ENCODE measurements around the gene CD99.

Gene CD99

DNA sequence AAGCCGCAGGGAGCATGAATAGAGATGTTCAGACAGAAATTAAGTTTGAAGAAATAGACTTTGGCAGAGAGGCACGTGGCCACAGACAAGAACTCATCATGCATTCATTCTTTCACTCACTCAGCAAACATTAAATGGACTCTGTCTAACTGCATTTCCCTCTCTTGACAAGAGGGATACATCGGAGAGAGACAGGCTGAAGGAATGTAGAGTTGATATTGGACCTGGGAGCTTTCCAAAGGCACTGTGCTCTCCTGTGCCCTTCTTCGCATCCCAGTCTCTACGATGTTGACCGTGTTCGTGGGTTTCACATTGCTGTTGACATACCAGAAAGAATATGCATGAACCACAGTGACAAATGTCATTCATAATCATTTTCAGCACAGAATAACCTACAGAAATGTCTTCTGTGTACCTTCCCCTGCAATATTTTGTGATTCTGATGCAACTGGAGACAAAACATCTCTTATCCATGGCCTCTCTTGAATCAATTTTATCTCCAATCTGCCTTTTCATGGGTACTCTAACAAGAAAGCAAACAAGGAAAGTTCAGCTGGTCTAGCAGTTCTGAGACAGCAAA lies 34.7 kb upstream of the CD99 start:
- Histone ChIP-seq H3K36me3 (ENCODE audit: control insufficient read depth, insufficient read depth, low read length) (peaks cover 3% of the 10 kb centered on the region), H3K4me3 (ENCODE audit: extremely low read depth, insufficient read depth, low read length, poor library complexity, severe bottlenecking) (no peak overlapping the region), H3K9me3 (ENCODE audit: control insufficient read depth, low read length) (no peaks in the 10 kb centered on the region), H3K4me1 (ENCODE audit: control insufficient read depth, insufficient read depth, low read length, poor library complexity, severe bottlenecking) (no peaks in the 10 kb centered on the region), H3K27ac (ENCODE audit: low read depth, low read length, severe bottlenecking) (no peak overlapping the region)
- WGBS, 2 experiments (ENCODE audit: insufficient coverage in 2 of 2) = 97 to 98% methylated on average over 5 to 6 of the region's 7 CpGs

DNA sequence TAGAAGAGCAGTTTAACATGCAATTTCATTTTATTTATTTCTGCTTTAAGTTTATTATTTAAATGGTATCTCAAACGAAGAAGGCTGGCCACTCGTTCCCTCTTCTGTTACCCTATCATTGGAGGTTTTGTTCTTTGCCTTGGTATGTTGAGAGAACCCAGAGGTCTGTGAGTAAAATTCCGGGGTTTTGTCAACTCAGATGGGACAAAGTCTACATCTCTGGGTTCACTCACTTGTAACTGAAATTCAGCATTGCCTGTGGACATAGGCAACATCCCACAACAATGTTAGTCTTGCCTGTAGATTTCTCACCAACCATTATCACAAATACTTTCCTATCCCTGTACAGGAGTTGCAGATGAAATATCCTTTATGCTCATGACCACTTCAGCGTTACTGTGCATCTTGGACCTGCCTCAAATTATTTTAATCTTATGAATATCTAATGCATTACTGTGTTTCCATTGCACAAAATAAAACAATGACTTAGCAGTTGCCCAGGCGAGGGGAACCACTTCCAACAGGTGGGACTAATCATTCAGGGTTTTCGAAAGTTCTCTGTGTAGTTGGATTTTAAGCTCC lies 33.5 kb upstream of the CD99 start:
- H3K4me3 ChIP-seq (ENCODE audit: extremely low read depth, insufficient read depth, low read length, poor library complexity, severe bottlenecking) = no peak overlapping the region
- WGBS, 2 experiments (ENCODE audit: insufficient coverage in 2 of 2) = 93 to 100% methylated on average over 1 to 2 of the region's 6 CpGs
- H3K27ac ChIP-seq (ENCODE audit: low read depth, low read length, severe bottlenecking) = no peak overlapping the region
- no peaks in the 10 kb centered on the region for H3K4me1 ChIP-seq (ENCODE audit: control insufficient read depth, insufficient read depth, low read length, poor library complexity, severe bottlenecking)
- no peaks in the 10 kb centered on the region for H3K9me3 ChIP-seq (ENCODE audit: control insufficient read depth, low read length)
- H3K36me3 ChIP-seq (ENCODE audit: control insufficient read depth, insufficient read depth, low read length) = no peaks in the 10 kb centered on the region

DNA sequence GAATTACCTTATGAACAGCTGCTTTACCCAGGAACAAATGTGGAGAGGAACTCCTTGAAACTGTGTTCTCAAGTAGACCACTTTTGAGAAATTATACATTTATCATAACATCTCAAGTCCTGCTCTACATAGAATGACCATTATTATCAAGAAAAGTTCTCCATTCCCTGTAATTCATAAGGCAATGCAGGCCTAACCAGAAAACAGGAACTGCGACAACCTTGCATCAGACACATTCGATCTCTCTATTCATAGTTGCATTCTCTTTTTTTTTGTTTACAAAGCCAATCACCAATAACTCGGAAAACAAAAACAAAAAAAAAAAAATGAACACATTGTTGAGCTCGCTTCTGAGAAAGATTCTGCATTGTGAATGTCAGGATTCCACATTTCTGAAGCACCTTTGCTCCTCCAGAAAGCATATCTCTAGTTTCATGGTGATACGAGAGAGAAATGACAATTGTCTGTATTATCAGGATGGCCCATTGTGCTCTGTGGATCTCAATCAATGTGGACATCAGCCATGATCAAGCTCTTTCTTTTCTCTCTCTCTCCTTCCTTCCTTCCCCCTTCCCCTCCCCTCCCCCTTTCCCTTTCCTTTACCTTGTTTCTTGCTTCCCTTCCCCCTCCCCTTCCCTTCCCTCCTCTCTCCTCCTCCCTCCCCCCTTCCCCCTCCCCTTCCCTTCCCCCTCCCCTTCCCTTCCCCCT lies 32.4 kb upstream of the CD99 start:
- WGBS, 2 experiments (ENCODE audit: insufficient coverage in 2 of 2) = 83 to 100% methylated on average over 2 of the region's 5 CpGs
- H3K36me3 ChIP-seq (ENCODE audit: control insufficient read depth, insufficient read depth, low read length) = no peaks in the 10 kb centered on the region
- H3K27ac ChIP-seq (ENCODE audit: low read depth, low read length, severe bottlenecking) = no peak overlapping the region
- H3K4me3 ChIP-seq (ENCODE audit: extremely low read depth, insufficient read depth, low read length, poor library complexity, severe bottlenecking) = no peak overlapping the region
- H3K9me3 ChIP-seq (ENCODE audit: control insufficient read depth, low read length) = no peaks in the 10 kb centered on the region
- H3K4me1 ChIP-seq (ENCODE audit: control insufficient read depth, insufficient read depth, low read length, poor library complexity, severe bottlenecking) = no peaks in the 10 kb centered on the region

DNA sequence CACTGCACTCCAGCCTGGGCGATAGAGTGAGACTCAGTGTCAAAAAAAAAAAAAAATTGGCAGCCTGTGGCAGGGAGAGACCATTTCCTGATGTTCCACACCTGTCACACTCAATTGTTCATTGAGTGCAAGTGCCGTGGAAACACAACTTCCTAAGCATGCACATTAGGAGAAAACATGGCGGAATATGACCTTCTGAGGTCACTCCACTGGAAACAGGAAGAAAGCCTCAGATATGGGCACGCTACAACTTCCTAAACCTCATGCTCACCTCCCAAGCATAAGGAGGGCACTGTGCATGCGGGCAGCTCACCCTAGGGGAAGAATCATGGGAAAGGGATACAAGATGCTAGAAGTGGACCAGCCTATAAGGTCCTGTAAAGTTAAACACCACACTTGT lies 28.5 kb upstream of the CD99 start:
- no peak overlapping the region for H3K4me3 ChIP-seq (ENCODE audit: extremely low read depth, insufficient read depth, low read length, poor library complexity, severe bottlenecking)
- no peaks in the 10 kb centered on the region for H3K9me3 ChIP-seq (ENCODE audit: control insufficient read depth, low read length)
- no peaks in the 10 kb centered on the region for H3K36me3 ChIP-seq (ENCODE audit: control insufficient read depth, insufficient read depth, low read length)
- WGBS, 2 experiments (ENCODE audit: insufficient coverage in 2 of 2) = 94 to 100% methylated on average over 3 to 4 of the region's 5 CpGs
- no peak overlapping the region for H3K27ac ChIP-seq (ENCODE audit: low read depth, low read length, severe bottlenecking)
- H3K4me1 ChIP-seq (ENCODE audit: control insufficient read depth, insufficient read depth, low read length, poor library complexity, severe bottlenecking) = no peaks in the 10 kb centered on the region

DNA sequence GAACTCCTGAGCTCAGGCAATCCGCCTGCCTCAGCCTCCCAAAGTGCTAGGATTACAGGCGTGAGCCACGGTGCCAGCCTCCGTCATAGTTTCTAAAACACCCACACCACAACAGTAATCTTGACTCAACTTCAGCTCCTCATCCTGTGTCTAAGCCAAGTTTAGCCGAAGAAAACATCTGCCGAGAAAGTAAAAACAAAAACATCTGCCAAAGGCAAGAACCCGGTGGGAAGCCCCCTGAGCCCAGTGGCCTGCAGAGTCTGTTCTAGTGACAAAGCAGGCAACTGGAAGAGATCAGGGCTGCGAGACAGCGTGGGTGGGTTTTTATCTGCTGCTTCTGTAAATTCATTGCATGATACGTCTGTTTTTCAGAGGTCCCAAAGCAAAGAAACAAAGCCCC lies 26.6 kb upstream of the CD99 start:
- 63 to 78% methylated on average over 6 to 9 of the region's 10 CpGs for WGBS, 2 experiments (ENCODE audit: insufficient coverage in 2 of 2)
- Histone ChIP-seq H3K27ac (ENCODE audit: low read depth, low read length, severe bottlenecking) (peak overlapping the region; percentile 57), H3K9me3 (ENCODE audit: control insufficient read depth, low read length) (no peaks in the 10 kb centered on the region), H3K4me3 (ENCODE audit: extremely low read depth, insufficient read depth, low read length, poor library complexity, severe bottlenecking) (no peak overlapping the region), H3K36me3 (ENCODE audit: control insufficient read depth, insufficient read depth, low read length) (no peaks in the 10 kb centered on the region), H3K4me1 (ENCODE audit: control insufficient read depth, insufficient read depth, low read length, poor library complexity, severe bottlenecking) (no peaks in the 10 kb centered on the region)

DNA sequence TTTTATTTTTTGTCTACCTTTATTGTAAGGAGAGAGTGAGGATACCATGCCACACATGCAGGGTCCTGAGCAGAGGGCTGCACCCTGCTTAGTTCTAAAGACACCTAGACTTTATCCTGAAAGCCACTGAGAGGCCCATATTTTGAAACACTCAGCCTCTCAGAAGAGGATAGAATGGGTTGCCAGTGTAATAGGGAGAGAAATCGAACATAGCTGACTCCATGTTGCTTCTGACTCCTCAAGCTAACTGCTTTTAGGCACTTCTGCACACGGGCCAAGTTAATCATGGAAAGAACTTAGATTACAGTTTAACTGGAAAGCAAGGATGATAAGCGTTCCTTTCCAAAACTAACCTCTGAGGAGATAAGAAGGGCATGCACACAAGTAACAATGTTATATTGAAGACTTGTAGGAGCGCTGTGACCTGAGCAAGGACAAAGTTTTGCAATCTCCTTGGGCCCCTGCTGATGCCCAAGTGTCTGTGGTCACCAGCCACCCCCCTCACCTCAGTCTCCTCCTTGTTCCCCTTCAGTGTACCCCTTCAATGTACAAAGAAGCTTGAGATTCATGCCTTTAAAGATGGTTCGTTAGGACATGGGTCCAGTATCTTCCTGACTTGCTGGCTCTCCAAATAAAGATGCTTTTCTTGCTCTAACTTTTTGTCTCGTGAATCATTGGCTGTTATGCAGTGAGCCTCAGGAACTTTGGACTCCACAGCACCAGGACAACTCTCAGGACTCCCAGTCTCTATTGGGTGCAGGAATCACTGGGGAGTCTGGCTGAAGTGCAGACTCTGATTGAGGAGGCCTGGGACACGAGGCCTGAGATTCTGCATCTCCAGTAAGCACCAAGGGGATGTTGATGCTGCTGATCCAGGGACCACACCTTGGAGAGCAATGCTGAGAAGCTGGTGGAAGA lies 25.4 kb upstream of the CD99 start:
- 94 to 95% methylated on average over 3 to 5 of the region's 7 CpGs for WGBS, 2 experiments (ENCODE audit: insufficient coverage in 2 of 2)
- Histone ChIP-seq H3K4me3 (ENCODE audit: extremely low read depth, insufficient read depth, low read length, poor library complexity, severe bottlenecking) (no peak overlapping the region), H3K36me3 (ENCODE audit: control insufficient read depth, insufficient read depth, low read length) (no peaks in the 10 kb centered on the region), H3K9me3 (ENCODE audit: control insufficient read depth, low read length) (no peaks in the 10 kb centered on the region), H3K27ac (ENCODE audit: low read depth, low read length, severe bottlenecking) (no peak overlapping the region), H3K4me1 (ENCODE audit: control insufficient read depth, insufficient read depth, low read length, poor library complexity, severe bottlenecking) (no peaks in the 10 kb centered on the region)

DNA sequence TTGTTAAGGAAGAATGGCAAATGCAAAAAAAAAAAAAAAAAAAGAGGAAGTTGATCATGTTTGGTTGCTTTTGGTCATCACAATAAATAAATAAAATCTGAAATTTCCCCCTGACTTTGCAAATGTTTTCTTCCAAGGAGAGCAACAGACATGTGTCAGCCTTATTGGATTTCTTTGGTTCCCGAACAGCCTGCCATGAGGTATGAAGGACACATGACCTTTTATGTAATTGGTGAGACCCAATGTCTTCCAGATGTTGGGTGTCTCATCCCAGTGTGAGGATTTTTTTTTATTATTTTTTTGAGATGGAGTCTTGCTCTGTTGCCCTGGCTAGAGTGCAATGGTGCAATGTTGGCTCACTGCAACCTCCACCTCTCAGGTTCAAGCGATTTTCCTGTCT lies 24.6 kb upstream of the CD99 start:
- Histone ChIP-seq H3K9me3 (ENCODE audit: control insufficient read depth, low read length) (no peaks in the 10 kb centered on the region), H3K4me1 (ENCODE audit: control insufficient read depth, insufficient read depth, low read length, poor library complexity, severe bottlenecking) (no peaks in the 10 kb centered on the region)
- WGBS, 2 experiments (ENCODE audit: insufficient coverage in 2 of 2) = 95% methylated on average over 2 of the region's 2 CpGs

DNA sequence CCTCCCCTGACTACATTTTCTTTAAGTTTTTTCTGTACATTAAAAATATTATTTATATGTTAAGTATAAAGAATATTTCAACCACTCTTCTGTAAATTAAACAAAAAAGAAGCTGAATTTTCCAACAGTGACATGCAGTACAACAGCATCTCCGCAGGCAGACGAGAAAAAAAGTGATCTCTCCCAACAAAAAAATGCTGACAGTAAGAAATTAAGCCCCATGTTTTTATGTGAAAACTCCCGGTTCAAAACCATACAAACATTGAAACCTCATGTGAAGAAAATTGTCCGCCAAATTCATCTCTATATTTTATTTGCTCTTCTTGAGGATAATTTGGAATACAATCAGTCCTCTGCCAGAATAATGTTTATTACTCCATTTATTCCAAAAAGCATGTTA lies 20.1 kb upstream of the CD99 start:
- Histone ChIP-seq H3K9me3 (ENCODE audit: control insufficient read depth, low read length) (peaks cover 5% of the 10 kb centered on the region), H3K4me1 (ENCODE audit: control insufficient read depth, insufficient read depth, low read length, poor library complexity, severe bottlenecking) (no peaks in the 10 kb centered on the region), H3K36me3 (ENCODE audit: control insufficient read depth, insufficient read depth, low read length) (no peaks in the 10 kb centered on the region), H3K4me3 (ENCODE audit: extremely low read depth, insufficient read depth, low read length, poor library complexity, severe bottlenecking) (no peak overlapping the region), H3K27ac (ENCODE audit: low read depth, low read length, severe bottlenecking) (no peak overlapping the region)
- WGBS, 2 experiments (ENCODE audit: insufficient coverage in 2 of 2) = 62 to 81% methylated on average over 2 to 3 of the region's 4 CpGs

More for the DNA sequence above, 24.6 kb upstream of the CD99 start:
- Histone ChIP-seq H3K36me3 (ENCODE audit: control insufficient read depth, insufficient read depth, low read length) (no peaks in the 10 kb centered on the region), H3K4me3 (ENCODE audit: extremely low read depth, insufficient read depth, low read length, poor library complexity, severe bottlenecking) (no peak overlapping the region), H3K27ac (ENCODE audit: low read depth, low read length, severe bottlenecking) (no peak overlapping the region)

DNA sequence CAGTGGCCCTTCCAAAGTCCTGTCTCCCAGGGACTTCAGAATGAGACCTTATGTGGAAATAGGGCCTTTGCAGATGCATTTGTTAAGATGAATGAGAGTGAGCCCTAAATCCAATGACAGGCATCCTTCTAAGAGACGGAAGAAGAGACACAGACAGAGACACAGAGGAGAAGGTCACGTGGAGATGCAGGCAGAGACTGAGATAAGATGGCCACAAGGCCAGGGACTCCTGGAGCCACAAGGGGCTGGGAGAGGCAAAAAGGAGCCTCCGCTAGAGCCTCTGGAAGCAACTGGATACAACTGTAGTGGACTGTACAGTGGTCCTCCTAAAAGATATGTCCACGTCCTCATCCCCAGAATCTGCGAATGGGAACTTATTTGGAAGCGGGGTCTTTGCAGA lies 19.0 kb upstream of the CD99 start:
- Histone ChIP-seq H3K4me1 (ENCODE audit: control insufficient read depth, insufficient read depth, low read length, poor library complexity, severe bottlenecking) (no peaks in the 10 kb centered on the region), H3K4me3 (ENCODE audit: extremely low read depth, insufficient read depth, low read length, poor library complexity, severe bottlenecking) (no peak overlapping the region), H3K27ac (ENCODE audit: low read depth, low read length, severe bottlenecking) (no peak overlapping the region), H3K9me3 (ENCODE audit: control insufficient read depth, low read length) (peaks cover 5% of the 10 kb centered on the region), H3K36me3 (ENCODE audit: control insufficient read depth, insufficient read depth, low read length) (no peaks in the 10 kb centered on the region)
- 95 to 96% methylated on average over 6 of the region's 6 CpGs for WGBS, 2 experiments (ENCODE audit: insufficient coverage in 2 of 2)

DNA sequence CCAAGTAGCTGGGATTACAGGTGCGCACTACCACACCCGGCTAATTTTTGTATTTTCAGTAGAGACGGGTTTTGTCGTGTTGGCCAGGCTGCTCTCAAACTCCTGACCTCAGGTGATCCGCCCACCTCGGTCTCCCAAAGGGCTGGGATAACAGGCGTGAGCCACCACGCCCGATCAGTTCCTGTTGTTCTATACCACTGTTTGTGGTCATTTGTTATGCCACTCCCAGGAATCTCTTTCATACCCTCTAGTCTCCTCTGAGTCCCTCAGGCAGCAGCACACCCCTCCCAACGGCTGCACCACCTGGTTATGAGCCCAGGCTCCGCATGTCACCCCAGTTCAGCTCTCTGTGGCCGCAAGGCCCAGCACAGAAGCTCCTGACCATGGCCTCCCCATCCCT lies 17.5 kb upstream of the CD99 start:
- Histone ChIP-seq H3K36me3 (ENCODE audit: control insufficient read depth, insufficient read depth, low read length) (no peaks in the 10 kb centered on the region), H3K4me1 (ENCODE audit: control insufficient read depth, insufficient read depth, low read length, poor library complexity, severe bottlenecking) (no peaks in the 10 kb centered on the region), H3K4me3 (ENCODE audit: extremely low read depth, insufficient read depth, low read length, poor library complexity, severe bottlenecking) (no peak overlapping the region), H3K9me3 (ENCODE audit: control insufficient read depth, low read length) (peaks cover 5% of the 10 kb centered on the region), H3K27ac (ENCODE audit: low read depth, low read length, severe bottlenecking) (no peak overlapping the region)
- WGBS, 2 experiments (ENCODE audit: insufficient coverage in 2 of 2) = 95 to 96% methylated on average over 11 to 12 of the region's 12 CpGs
